Ascending aorta (tissue), 2 donors: ENCODE data around the gene AGBL5. TPM values are rescaled to one million over a fixed set of nuclear protein-coding genes. Genes with fewer than 3 reads are reported as not detected.
A peak's percentile ranks its signal among the peaks of the same experiment; 100 is the strongest.
"Not testable (repeated sequence)": the region's sequence is repeated elsewhere in the genome, so short reads cannot be mapped to it uniquely, and the experiment has no call there.

ENCODE experiments used
- DNase-seq, 2 donors: peaks; one replicate each; pipeline ENCODE4 v3.0.0-alpha.2; 2019; ENCODE audit warnings: low spot score in 2 of 2
- H3K27ac ChIP-seq, 2 donors: fragments of 200-600 bp; sonication (generic); one replicate each; pipeline ENCODE4 v1.5.1; 2016 to 2017; ENCODE audit warnings: mild to moderate bottlenecking in 1 of 2
- H3K27me3 ChIP-seq: fragments of 200-600 bp; sonication (generic); one replicate; pipeline ENCODE4 v1.5.1; 2017
- H3K36me3 ChIP-seq, 2 donors: fragments of 200-600 bp; sonication (generic); one replicate each; pipeline ENCODE4 v1.5.1; 2016
- H3K4me1 ChIP-seq, 2 donors: fragments of 200-600 bp; sonication (generic); one replicate each; pipeline ENCODE4 v1.5.1; 2016 to 2017; ENCODE audit warnings: mild to moderate bottlenecking in 1 of 2
- H3K4me3 ChIP-seq, 2 donors: fragments of 200-600 bp; sonication (generic); one replicate each; pipeline ENCODE4 v1.5.1; 2016 to 2017; ENCODE audit warnings: mild to moderate bottlenecking in 1 of 2
- H3K9me3 ChIP-seq, 2 donors: fragments of 200-600 bp; sonication (generic); one replicate each; pipeline ENCODE4 v1.5.1; 2016
- intact Hi-C: fragments of 100-400 bp; cut with DNase I; formaldehyde crosslinking; loops from one replicate; pipeline ENCODE4 v1.15.1; 2023
- total RNA-seq: library from RNA; depleted of rRNA; stranded (reverse); fragments of >200 nt; gene quantifications from one replicate; pipeline ENCODE4 v1.1.0, GENCODE V29; 2016
- TF ChIP-seq, protein P1 (sequence below), 3 experiments: fragments of 200-600 bp in 2 of 3; fragments of 450-650 bp in 1 of 3; sonication (generic) in 2 of 3; IDR thresholded peaks; one replicate each; pipeline ENCODE4 v1.5.1; 2016 to 2019; ENCODE audit warnings: antibody characterized with exemption in 3 of 3, mild to moderate bottlenecking in 1 of 3, moderate library complexity in 1 of 3

Gene AGBL5
- total RNA-seq, 1 donor from 2014 or later, result 2.1 TPM

DNA sequence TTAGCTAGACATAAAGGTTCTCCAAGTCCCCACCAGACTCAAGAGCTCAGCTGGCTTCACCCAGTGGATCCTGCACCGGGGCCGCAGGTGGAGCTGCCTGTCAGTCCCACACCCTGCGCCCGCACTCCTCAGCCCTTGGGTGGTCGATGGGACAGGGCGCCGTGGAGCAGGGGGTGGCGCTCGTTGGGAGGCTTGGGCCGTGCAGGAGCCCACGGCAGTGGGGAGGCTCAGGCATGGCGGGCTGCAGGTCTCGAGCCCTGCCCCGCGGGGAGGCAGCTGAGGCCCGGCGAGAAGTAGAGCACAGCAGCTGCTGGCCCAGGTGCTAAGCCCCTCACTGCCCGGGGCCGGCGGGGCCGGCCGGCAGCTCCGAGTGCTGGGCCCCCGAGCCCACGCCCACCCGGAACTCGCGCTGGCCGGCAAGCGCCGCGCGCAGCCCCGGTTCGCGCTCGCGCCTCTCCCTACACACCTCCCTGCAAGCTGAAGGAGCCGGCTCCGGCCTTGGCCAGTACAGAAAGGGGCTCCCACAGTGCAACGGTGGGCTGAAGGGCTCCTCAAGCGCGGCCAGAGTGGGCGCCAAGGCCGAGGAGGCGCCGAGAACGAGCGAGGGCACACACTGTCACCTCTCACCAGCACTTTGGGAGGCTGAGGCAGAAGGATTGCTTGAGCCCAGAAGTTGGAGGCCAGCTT is 60.1 kb downstream of the AGBL5 start:
- H3K9me3 ChIP-seq, H3K4me1 ChIP-seq, H3K27me3 ChIP-seq, H3K27ac ChIP-seq, DNase-seq, H3K4me3 ChIP-seq, H3K36me3 ChIP-seq: not testable (repeated sequence)
- intact Hi-C loops, result loop anchor here (5.0 kb wide), 1 partner anchor 51 kb away; no protein-coding TSS in a partner anchor

DNA sequence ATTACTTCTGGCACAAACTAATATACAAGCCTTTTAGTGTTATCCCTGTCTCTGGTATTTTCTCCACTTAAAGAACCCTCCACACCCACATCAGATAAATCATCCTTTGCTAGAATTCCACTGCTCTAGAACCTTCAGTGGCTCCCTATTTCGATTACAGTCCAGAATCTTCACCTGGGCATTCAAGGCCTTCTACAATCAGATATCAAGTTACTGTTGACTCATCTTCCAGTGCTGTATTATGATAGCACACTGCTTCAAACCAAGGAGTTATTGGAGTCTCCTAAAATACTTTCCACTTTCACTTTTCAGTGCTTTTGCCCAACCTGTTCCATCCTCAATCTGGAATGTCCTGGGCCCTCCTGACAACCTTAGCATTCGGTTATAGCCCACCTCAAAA is 64.1 kb downstream of the AGBL5 start:
- intact Hi-C loops, result no loop called here
- TF ChIP-seq, protein P1, sequence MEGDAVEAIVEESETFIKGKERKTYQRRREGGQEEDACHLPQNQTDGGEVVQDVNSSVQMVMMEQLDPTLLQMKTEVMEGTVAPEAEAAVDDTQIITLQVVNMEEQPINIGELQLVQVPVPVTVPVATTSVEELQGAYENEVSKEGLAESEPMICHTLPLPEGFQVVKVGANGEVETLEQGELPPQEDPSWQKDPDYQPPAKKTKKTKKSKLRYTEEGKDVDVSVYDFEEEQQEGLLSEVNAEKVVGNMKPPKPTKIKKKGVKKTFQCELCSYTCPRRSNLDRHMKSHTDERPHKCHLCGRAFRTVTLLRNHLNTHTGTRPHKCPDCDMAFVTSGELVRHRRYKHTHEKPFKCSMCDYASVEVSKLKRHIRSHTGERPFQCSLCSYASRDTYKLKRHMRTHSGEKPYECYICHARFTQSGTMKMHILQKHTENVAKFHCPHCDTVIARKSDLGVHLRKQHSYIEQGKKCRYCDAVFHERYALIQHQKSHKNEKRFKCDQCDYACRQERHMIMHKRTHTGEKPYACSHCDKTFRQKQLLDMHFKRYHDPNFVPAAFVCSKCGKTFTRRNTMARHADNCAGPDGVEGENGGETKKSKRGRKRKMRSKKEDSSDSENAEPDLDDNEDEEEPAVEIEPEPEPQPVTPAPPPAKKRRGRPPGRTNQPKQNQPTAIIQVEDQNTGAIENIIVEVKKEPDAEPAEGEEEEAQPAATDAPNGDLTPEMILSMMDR (IDR thresholded peaks at IDR 0.05), result no peak
- Histone ChIP-seq H3K27me3 (no peaks in the 10 kb centered on the region), H3K36me3 (no peaks in the 10 kb centered on the region), H3K4me1 (peaks cover 3 to 6% of the 10 kb centered on the region in 2 donors), H3K9me3 (no peaks in the 10 kb centered on the region), H3K27ac (no peak overlapping the region), H3K4me3 (no peak overlapping the region)
- no peak for DNase-seq

DNA sequence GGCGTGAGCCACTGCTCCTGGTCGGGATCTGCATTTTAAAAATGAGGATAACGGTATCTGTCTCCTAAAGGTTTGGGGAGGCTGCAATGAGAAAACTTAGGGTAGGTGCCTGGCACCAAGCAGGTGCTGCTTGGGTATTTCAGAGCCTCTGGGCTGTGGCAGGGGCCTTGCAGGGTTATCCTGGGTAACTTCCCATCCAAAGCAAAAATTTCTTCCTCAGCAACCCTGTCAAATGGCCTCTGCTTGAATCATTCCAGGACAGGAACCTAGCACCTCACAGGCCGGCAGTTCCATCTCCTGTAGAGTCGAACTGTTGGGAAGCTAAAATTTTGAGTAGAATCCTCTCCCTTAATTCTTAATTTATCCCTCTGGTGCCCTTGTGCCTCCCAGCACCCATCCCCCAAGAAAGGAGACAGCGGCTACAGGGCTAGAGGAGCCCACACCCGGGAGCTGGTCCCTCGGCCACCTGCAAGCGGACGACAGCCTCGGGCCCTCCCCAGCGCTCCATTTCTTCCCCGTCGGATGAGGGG is 66.6 kb downstream of the AGBL5 start:
- Histone ChIP-seq H3K36me3 (no peaks in the 10 kb centered on the region), H3K4me3 (peak overlapping the region; percentile 62 to 63), H3K9me3 (no peaks in the 10 kb centered on the region), H3K27me3 (no peaks in the 10 kb centered on the region), H3K27ac (no peak overlapping the region), H3K4me1 (peaks cover 3 to 6% of the 10 kb centered on the region in 2 donors)
- no peak for DNase-seq
- TF ChIP-seq, protein P1 (IDR thresholded peaks at IDR 0.05), result no peak
- intact Hi-C loops, result no loop called here

DNA sequence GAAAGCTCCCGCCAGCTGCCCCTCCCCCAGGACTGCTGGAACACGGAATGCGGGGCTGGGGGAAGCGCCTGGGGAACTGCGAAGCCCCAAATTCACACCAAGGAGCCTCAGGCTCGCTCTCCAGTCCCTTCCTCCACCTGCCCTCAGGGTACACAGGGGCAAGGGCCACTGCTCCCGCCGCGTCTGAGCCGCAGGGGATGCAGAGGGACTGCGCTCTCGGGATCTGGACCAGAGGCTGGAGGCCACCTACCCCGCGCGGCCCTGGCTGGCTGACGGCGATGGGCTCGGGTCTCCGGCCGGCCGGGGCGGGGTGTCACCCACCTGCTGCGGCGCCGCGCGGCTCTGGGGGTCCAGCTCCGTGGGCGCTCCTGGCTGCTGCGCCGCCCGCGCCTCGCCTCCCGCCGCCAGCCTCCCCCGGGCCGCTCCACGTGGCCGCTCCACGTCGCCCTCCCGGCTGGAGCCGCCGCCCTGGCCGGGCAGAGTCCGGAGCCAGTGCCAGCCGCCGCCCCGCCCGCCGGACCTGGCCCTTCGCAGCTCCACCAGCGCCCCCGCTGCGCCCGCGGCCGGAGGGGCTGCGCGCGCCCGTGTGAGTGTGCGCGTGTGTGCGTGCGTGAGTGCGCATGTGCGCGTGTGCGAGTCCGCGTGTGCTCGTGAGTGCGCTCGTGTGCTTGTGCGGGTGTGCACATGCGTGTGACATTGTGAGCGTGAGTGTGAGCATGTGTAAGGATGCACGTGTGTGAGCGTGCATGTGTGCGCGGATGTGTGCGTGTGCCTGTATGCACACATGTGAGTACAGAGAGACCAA is 67.3 kb downstream of the AGBL5 start, which contains the start of gene CGREF1:
Gene CGREF1 (minus strand): TSS at position 604 of the 805 bp plus-strand sequence. CDS start 14,762 bp downstream, outside the sequence.
- no peaks in the 10 kb centered on the region for H3K36me3 ChIP-seq
- intact Hi-C loops, result no loop called here
- TF ChIP-seq, protein P1 (IDR thresholded peaks at IDR 0.05), result no peak
- H3K27me3 ChIP-seq, result no peaks in the 10 kb centered on the region
- H3K4me3 ChIP-seq, result peak within 1 kb of the TSS; percentile 62 to 63
- H3K27ac ChIP-seq, result no peak within 1 kb of the TSS
- no peak for DNase-seq
- H3K4me1 ChIP-seq, result peaks cover 3 to 6% of the 10 kb centered on the region in 2 donors
- H3K9me3 ChIP-seq, result no peaks in the 10 kb centered on the region

DNA sequence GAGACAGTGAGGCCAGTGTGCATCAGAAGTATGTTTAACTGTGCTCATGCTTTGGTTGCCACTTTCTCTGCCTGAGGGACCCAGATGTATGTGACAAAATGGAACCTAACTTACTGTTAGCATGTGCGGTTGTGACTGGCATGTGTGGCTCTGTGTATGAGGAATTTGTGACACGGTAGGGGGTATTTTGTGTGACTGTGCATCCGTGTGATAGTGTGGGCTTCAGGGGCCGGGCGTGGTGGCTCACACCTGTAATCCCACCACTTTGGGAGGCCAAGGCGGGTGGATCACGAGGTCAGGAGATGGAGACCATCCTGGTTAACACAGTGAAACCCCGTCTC is 67.8 kb downstream of the AGBL5 start:
- H3K9me3 ChIP-seq, H3K4me1 ChIP-seq, H3K36me3 ChIP-seq, DNase-seq, intact Hi-C loops, H3K27ac ChIP-seq, H3K27me3 ChIP-seq: not testable (repeated sequence)
- H3K4me3 ChIP-seq, result peak overlapping the region; percentile 62 to 63

Other genes starting within 250 kb of the AGBL5 start
- gene DPYSL5, start 203.5 kb upstream of the AGBL5 start, total RNA-seq, result not detected
- gene MAPRE3, start 81.0 kb upstream of the AGBL5 start, total RNA-seq, result 18.9 TPM
- 74.1 TPM for gene TMEM214, start 18.7 kb upstream of the AGBL5 start, total RNA-seq
- gene OST4, start 20.0 kb downstream of the AGBL5 start, total RNA-seq, result 158 TPM
- 301 TPM for gene EMILIN1, start 26.9 kb downstream of the AGBL5 start, total RNA-seq
- 0.85 TPM for gene KHK, start 35.1 kb downstream of the AGBL5 start, total RNA-seq
- gene CGREF1, start 67.5 kb downstream of the AGBL5 start, total RNA-seq, result 3.5 TPM
- gene ABHD1, start 72.1 kb downstream of the AGBL5 start, total RNA-seq, result not detected
- gene PREB, start 83.0 kb downstream of the AGBL5 start, total RNA-seq, result 116 TPM
- gene PRR30, start 87.7 kb downstream of the AGBL5 start, total RNA-seq, result not detected
- not detected for gene TCF23, start 97.3 kb downstream of the AGBL5 start, total RNA-seq
- 284 TPM for gene ATRAID, start 160.4 kb downstream of the AGBL5 start, total RNA-seq
- 85.7 TPM for gene SLC5A6, start 160.6 kb downstream of the AGBL5 start, total RNA-seq
- 63.4 TPM for gene CAD, start 165.7 kb downstream of the AGBL5 start, total RNA-seq
- gene SLC30A3, start 211.4 kb downstream of the AGBL5 start, total RNA-seq, result 7.6 TPM
- gene DNAJC5G, start 223.8 kb downstream of the AGBL5 start, total RNA-seq, result not detected
- gene TRIM54, start 230.8 kb downstream of the AGBL5 start, total RNA-seq, result not detected